ENCODE measurements around the gene ATP6V1B1. TPM values are rescaled to one million over a fixed set of nuclear protein-coding genes. Genes with fewer than 3 reads are reported as not detected.

The ATP6V1B1 gene
- total and polyA plus RNA-seq, 7 donors, result 0.16 to 1.9 (median 0.66) TPM; not detected in 4

GRCh38 chr2:70934981-70935380, 719 bp upstream of the ATP6V1B1 start:
- peaks cover 0 to 44% (median 7%) of the 10 kb centered on the region in 3 donors for H3K27me3 ChIP-seq
- DNase-seq, result peak; percentile 19

GRCh38 chr2:70936165-70936978, 672 bp downstream of the ATP6V1B1 start:
- 65 to 79% methylated on average over 10 of the region's 10 CpGs for WGBS, 2 donors
- Histone ChIP-seq H3K27ac (no peak overlapping the region), H3K4me1 (no peaks in the 10 kb centered on the region), H3K27me3 (peaks cover 0 to 47% (median 7%) of the 10 kb centered on the region in 3 donors), H3K9me3 (no peaks in the 10 kb centered on the region), H3K4me3 (no peak overlapping the region), H3K36me3 (no peaks in the 10 kb centered on the region)
- no peak for DNase-seq
- intact Hi-C loops (cut with DNase I), result no loop called here
- TF ChIP-seq POLR2A (IDR thresholded peaks at IDR 0.05), result no peak
- TF ChIP-seq CTCF (IDR thresholded peaks at IDR 0.05), result no peak
- TF ChIP-seq POLR2AphosphoS5 (IDR thresholded peaks at IDR 0.05), result no peak
- no peak for TF ChIP-seq EP300 (IDR thresholded peaks at IDR 0.05)

More at GRCh38 chr2:70934981-70935380, 719 bp upstream of the ATP6V1B1 start:
- intact Hi-C loops (cut with DNase I), result no loop called here
- Histone ChIP-seq H3K4me3 (no peak overlapping the region), H3K4me1 (no peaks in the 10 kb centered on the region), H3K27ac (no peak overlapping the region), H3K9me3 (no peaks in the 10 kb centered on the region), H3K36me3 (no peaks in the 10 kb centered on the region)
- no peak for TF ChIP-seq POLR2A (IDR thresholded peaks at IDR 0.05)
- no peak for TF ChIP-seq POLR2AphosphoS5 (IDR thresholded peaks at IDR 0.05)
- TF ChIP-seq EP300 (IDR thresholded peaks at IDR 0.05), result no peak
- TF ChIP-seq CTCF (IDR thresholded peaks at IDR 0.05), result no peak
- WGBS, 2 donors, result 80 to 86% methylated on average over 1 of the region's 1 CpG

- peak; percentile 12 for DNase-seq
Measured at GRCh38 chr2:70936979-70937811, 1.5 kb downstream of the ATP6V1B1 start.

More at GRCh38 chr2:70936979-70937811, 1.5 kb downstream of the ATP6V1B1 start:
- Histone ChIP-seq H3K36me3 (no peaks in the 10 kb centered on the region), H3K27me3 (peaks cover 0 to 39% (median 7%) of the 10 kb centered on the region in 3 donors), H3K4me3 (no peak overlapping the region), H3K9me3 (no peaks in the 10 kb centered on the region), H3K27ac (no peak overlapping the region), H3K4me1 (no peaks in the 10 kb centered on the region)
- intact Hi-C loops (cut with DNase I), result no loop called here
- TF ChIP-seq CTCF (IDR thresholded peaks at IDR 0.05) (no peak), EP300 (IDR thresholded peaks at IDR 0.05) (no peak), POLR2AphosphoS5 (IDR thresholded peaks at IDR 0.05) (no peak), POLR2A (IDR thresholded peaks at IDR 0.05) (no peak)
- 62 to 70% methylated on average over 9 to 10 of the region's 10 CpGs for WGBS, 2 donors

Data from sigmoid colon (tissue), 7 donors.